Nephron progenitor cell (in vitro differentiated cells): ENCODE results near the gene TSC22D4.

Source experiments
- DNase-seq: peaks from one replicate; pipeline ENCODE4 v3.0.0; 2021
- H3K27ac Mint-ChIP-seq: 2 replicates; pipeline ENCODE4 v1.8.0; 2021; ENCODE audit warnings: mild to moderate bottlenecking, moderate library complexity, mixed read lengths
- H3K27me3 Mint-ChIP-seq: 2 replicates; pipeline ENCODE4 v1.8.0; 2021; ENCODE audit warnings: mild to moderate bottlenecking, low read depth, mixed read lengths; ENCODE audit not compliant: poor library complexity
- H3K36me3 Mint-ChIP-seq: 2 replicates; pipeline ENCODE4 v1.8.0; 2021; ENCODE audit warnings: low read depth, mixed read lengths
- H3K4me1 Mint-ChIP-seq: 2 replicates; pipeline ENCODE4 v1.8.0; 2021; ENCODE audit warnings: mixed read lengths
- H3K4me3 Mint-ChIP-seq: 2 replicates; pipeline ENCODE4 v1.8.0; 2021; ENCODE audit warnings: mild to moderate bottlenecking, moderate library complexity, mixed read lengths
- H3K9me3 Mint-ChIP-seq: 2 replicates; pipeline ENCODE4 v1.8.0; 2021; ENCODE audit warnings: mild to moderate bottlenecking, moderate library complexity, mixed read lengths
- CTCF ChIP-seq: fragments of 200-600 bp; sonication (generic); IDR thresholded peaks from 2 replicates; pipeline ENCODE4 v1.5.0; 2021; ENCODE audit warnings: antibody characterized with exemption

TSC22D4 gene

GRCh38 chr7:100432621-100433275 is 46.3 kb downstream of the TSC22D4 start:
- H3K27ac Mint-ChIP-seq, result peak overlapping the region; percentile 99
- H3K4me1 Mint-ChIP-seq, result peaks cover 52% of the 10 kb centered on the region
- peaks cover 36% of the 10 kb centered on the region for H3K36me3 Mint-ChIP-seq
- no peak for DNase-seq
- peaks cover 6% of the 10 kb centered on the region for H3K9me3 Mint-ChIP-seq
- H3K27me3 Mint-ChIP-seq, result peaks cover 11% of the 10 kb centered on the region
- H3K4me3 Mint-ChIP-seq, result peak overlapping the region; percentile 88
- no peak for TF ChIP-seq CTCF

- Mint-ChIP-seq H3K9me3 (peaks cover 7% of the 10 kb centered on the region), H3K27ac (peak overlapping the region; percentile 99), H3K4me1 (peaks cover 52% of the 10 kb centered on the region), H3K36me3 (peaks cover 36% of the 10 kb centered on the region), H3K4me3 (peak overlapping the region; percentile 88), H3K27me3 (peaks cover 12% of the 10 kb centered on the region)
- no peak for TF ChIP-seq CTCF
- DNase-seq, result no peak
Measured at GRCh38 chr7:100432053-100432452, 47.0 kb downstream of the TSC22D4 start.

GRCh38 chr7:100431286-100431735 is 47.7 kb downstream of the TSC22D4 start:
- Mint-ChIP-seq H3K27me3 (peaks cover 12% of the 10 kb centered on the region), H3K27ac (peak overlapping the region; percentile 99), H3K4me3 (peak overlapping the region; percentile 88), H3K4me1 (peaks cover 52% of the 10 kb centered on the region), H3K9me3 (peaks cover 7% of the 10 kb centered on the region), H3K36me3 (peaks cover 36% of the 10 kb centered on the region)
- no peak for DNase-seq
- no peak for TF ChIP-seq CTCF

- Mint-ChIP-seq H3K4me3 (peak overlapping the region; percentile 88), H3K9me3 (peaks cover 7% of the 10 kb centered on the region), H3K27ac (peak overlapping the region; percentile 87), H3K27me3 (peaks cover 12% of the 10 kb centered on the region), H3K36me3 (peaks cover 36% of the 10 kb centered on the region), H3K4me1 (peaks cover 52% of the 10 kb centered on the region)
- TF ChIP-seq CTCF, result no peak
- no peak for DNase-seq
Measured at GRCh38 chr7:100430493-100431285, 48.3 kb downstream of the TSC22D4 start.

GRCh38 chr7:100429637-100430492 is 49.1 kb downstream of the TSC22D4 start, which contains the start of gene MEPCE:
Gene MEPCE, plus strand, starts transcription at chr7:100429831. Its CDS starts 188 bp downstream, at chr7:100430019.
- Mint-ChIP-seq H3K27ac (peak within 1 kb of the TSS; percentile 100), H3K27me3 (peaks cover 12% of the 10 kb centered on the region), H3K9me3 (peaks cover 7% of the 10 kb centered on the region), H3K4me3 (peak within 1 kb of the TSS; percentile 93), H3K4me1 (peaks cover 46% of the 10 kb centered on the region), H3K36me3 (peaks cover 36% of the 10 kb centered on the region)
- TF ChIP-seq CTCF, result no peak
- peak; percentile 98 for DNase-seq
